Activated CD8-positive, alpha-beta memory T cell treated with anti-CD3 and anti-CD28 coated beads, Interleukin-2, amount 10 ng/mL, durations not matched to agents 7 days and 5 days (primary cell): Measurements from ENCODE around the gene LARP1. TPM values are rescaled to one million over a fixed set of nuclear protein-coding genes. Genes with fewer than 3 reads are reported as not detected.
"Not testable (repeated sequence)": the region's sequence is repeated elsewhere in the genome, so short reads cannot be mapped to it uniquely, and the experiment has no call there.

ENCODE experiments used
- ATAC-seq: fragments of 150-1000 bp; cut with Tn5 transposase; one replicate; pipeline ENCODE4 v1.10.0; 2021; ENCODE audit warnings: moderate library complexity
- CTCF ChIA-PET: fragments of 350-600 bp; sonication (Branson Sonifier 250); formaldehyde crosslinking; loops from one replicate; lab custom pipeline; 2021; ENCODE audit warnings: antibody characterized with exemption; lab: Charles Lee
- DNase-seq: peaks from one replicate; pipeline ENCODE4 v3.0.0-alpha.2; 2020
- H3K27ac Mint-ChIP-seq: one replicate; pipeline ENCODE4 v1.8.0; 2021; ENCODE audit warnings: mild to moderate bottlenecking, mixed read lengths
- H3K27me3 Mint-ChIP-seq: one replicate; pipeline ENCODE4 v1.8.0; 2021; ENCODE audit warnings: mixed read lengths
- H3K36me3 Mint-ChIP-seq: one replicate; pipeline ENCODE4 v1.8.0; 2021; ENCODE audit warnings: mild to moderate bottlenecking, mixed read lengths
- H3K4me1 Mint-ChIP-seq: one replicate; pipeline ENCODE4 v1.8.0; 2021; ENCODE audit warnings: mixed read lengths
- H3K4me3 Mint-ChIP-seq: one replicate; pipeline ENCODE4 v1.8.0; 2021; ENCODE audit warnings: mild to moderate bottlenecking, moderate library complexity, mixed read lengths
- H3K9me3 Mint-ChIP-seq: one replicate; pipeline ENCODE4 v1.8.0; 2022; ENCODE audit warnings: low read depth, mixed read lengths
- total RNA-seq, 2 experiments: library from RNA; stranded (reverse); gene quantifications; one replicate each; pipeline ENCODE4 v1.2.3, GENCODE V29; 2021

The LARP1 gene
- total RNA-seq, 2 experiments from 2014 or later, result 212 to 238 TPM

GRCh38 chr5:154743812-154744211 lies 11.4 kb upstream of the LARP1 start:
- Mint-ChIP-seq H3K4me1 (no peaks in the 10 kb centered on the region), H3K27ac (no peak overlapping the region), H3K9me3 (no peaks in the 10 kb centered on the region), H3K27me3 (no peaks in the 10 kb centered on the region), H3K36me3 (no peaks in the 10 kb centered on the region), H3K4me3 (no peak overlapping the region)
- no peak for ATAC-seq
- DNase-seq, result no peak
- CTCF ChIA-PET, result no interaction called here

DNA sequence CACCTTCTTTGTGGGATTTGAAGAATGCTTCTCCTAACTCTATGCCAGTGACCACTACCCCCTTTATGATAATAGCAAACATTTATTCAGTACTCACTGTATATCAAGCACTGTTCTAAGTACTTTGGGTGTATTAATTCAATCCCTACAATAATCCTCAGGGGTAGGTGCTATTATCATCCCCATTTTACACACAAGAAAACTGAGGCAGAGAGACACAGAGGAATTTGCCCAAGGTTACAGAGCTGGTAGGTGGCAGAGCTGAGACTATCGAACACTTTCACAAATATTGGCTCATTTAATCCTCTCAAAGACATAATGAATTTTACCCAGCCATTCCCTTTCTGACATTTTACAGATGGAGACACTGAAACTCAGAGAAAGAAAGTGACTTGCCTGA lies 9.8 kb upstream of the LARP1 start:
- Mint-ChIP-seq H3K27me3 (no peaks in the 10 kb centered on the region), H3K36me3 (no peaks in the 10 kb centered on the region), H3K4me1 (no peaks in the 10 kb centered on the region), H3K4me3 (no peak overlapping the region), H3K9me3 (no peaks in the 10 kb centered on the region), H3K27ac (no peak overlapping the region)
- no peak for ATAC-seq
- CTCF ChIA-PET, result no interaction called here
- no peak for DNase-seq

DNA sequence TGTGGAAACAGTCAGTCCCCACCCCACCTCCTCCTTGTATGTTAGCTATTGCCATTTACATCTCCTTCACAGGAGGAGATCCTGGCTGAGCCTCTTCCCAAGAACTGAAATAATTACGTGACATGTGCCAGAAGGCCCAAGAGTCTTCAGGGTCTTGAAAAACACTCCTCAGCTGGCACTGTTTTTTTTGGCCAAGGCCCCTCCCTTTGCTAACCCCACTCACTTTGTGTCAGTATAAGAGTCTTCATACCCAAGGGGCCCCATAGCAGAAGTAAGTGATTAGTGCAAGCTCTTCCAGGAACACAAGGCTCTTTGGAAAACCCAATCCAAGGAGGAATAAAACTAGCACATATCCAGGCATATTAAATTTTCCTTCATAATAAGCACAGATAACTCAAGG lies 5.7 kb upstream of the LARP1 start:
- DNase-seq, result no peak
- H3K27ac Mint-ChIP-seq, result no peak overlapping the region
- CTCF ChIA-PET, result no interaction called here

GRCh38 chr5:154750641-154751040 lies 4.5 kb upstream of the LARP1 start:
- DNase-seq, CTCF ChIA-PET, H3K4me3 Mint-ChIP-seq, H3K9me3 Mint-ChIP-seq, H3K27ac Mint-ChIP-seq, H3K36me3 Mint-ChIP-seq, ATAC-seq, H3K27me3 Mint-ChIP-seq: not testable (repeated sequence)
- H3K4me1 Mint-ChIP-seq, result peaks cover 14% of the 10 kb centered on the region

More for the DNA sequence above, 5.7 kb upstream of the LARP1 start:
- Mint-ChIP-seq H3K4me1 (peaks cover 11% of the 10 kb centered on the region), H3K36me3 (no peaks in the 10 kb centered on the region), H3K27me3 (no peaks in the 10 kb centered on the region), H3K9me3 (no peaks in the 10 kb centered on the region), H3K4me3 (no peak overlapping the region)
- ATAC-seq, result no peak

DNA sequence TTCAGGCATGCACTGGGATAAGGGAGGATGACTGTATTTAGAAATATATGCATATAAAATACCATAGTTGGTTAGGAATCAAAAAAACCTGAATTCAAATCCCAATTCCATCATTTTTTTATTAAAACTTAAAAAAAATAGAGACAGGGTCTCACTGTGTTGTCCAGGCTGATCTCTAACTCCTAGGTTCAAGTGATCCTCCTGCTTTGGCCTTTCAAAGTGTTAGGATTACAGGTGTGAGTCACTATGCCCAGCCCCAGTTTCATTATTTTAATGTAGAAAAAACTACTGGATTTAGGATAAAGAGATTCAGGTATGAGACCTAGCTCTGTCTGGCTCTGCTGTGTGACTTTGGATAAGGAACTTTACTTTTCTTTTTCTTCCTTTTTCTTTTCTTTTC lies 3.3 kb upstream of the LARP1 start:
- Mint-ChIP-seq H3K27ac (no peak overlapping the region), H3K4me3 (no peak overlapping the region), H3K4me1 (peaks cover 14% of the 10 kb centered on the region), H3K36me3 (peaks cover 3% of the 10 kb centered on the region), H3K9me3 (no peaks in the 10 kb centered on the region), H3K27me3 (no peaks in the 10 kb centered on the region)
- DNase-seq (no peak), ATAC-seq (no peak)
- CTCF ChIA-PET, result no interaction called here

- peak overlapping the region; percentile 95 for H3K27ac Mint-ChIP-seq
- peak overlapping the region; percentile 80 for H3K4me3 Mint-ChIP-seq
- DNase-seq, result no peak
- no peaks in the 10 kb centered on the region for H3K9me3 Mint-ChIP-seq
- peaks cover 28% of the 10 kb centered on the region for H3K4me1 Mint-ChIP-seq
- peaks cover 6% of the 10 kb centered on the region for H3K36me3 Mint-ChIP-seq
- no peak for ATAC-seq
- CTCF ChIA-PET, result interaction anchor here (0.7 to 0.8 kb wide), 2 partner anchors 101 to 103 kb away, joined by 3 read pairs; no protein-coding TSS in a partner anchor
- H3K27me3 Mint-ChIP-seq, result no peaks in the 10 kb centered on the region
These were observed 1.4 kb upstream of the LARP1 start for GRCh38 chr5:154753792-154754191.

DNA sequence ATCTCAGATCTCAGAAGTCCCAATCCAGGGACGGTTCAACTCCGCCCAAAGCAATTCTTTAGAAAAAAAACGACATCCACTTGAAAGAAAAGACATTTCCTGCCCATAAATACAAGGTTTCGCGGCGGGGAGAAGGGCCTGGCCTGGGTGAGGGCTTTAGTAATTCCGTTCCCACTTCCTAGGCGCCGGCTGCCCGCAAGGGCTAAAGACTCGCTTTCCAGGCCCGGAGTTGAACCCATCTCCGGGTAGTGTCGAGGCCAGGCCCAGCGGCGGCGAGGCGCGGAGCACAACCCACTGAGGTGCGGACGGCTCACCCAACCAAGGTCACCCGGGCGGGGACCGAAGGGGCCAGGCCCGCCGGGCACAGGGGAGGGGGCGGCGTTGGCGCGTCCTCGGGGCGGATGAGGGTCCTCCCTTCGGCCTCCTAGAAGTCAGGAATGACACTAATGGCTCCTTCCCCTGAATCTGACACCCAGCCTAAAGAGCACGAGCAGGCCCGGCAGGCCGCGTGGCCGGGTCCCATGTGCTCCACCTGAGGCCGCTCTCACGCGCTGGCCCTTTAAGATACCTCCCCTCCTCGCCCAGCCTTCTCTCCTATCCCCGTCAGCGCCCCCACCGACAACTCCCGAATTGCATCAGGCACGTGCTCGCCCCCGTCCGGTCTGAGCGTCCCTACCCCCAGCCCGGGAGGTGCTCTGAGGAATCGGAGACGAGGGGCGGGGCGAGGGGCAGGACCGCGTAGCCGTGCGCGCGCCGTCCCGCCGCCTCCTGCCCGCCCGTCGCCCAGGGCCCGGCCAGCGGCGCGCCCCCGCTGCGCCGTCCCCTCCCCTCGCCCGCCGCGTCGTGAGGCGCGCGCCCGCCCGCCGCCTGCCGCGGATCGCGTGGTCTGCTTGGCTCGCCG lies 467 bp upstream of the LARP1 start:
- CTCF ChIA-PET, result no interaction called here

GRCh38 chr5:154756009-154756867 lies 1.1 kb downstream of the LARP1 start:
- no peaks in the 10 kb centered on the region for H3K9me3 Mint-ChIP-seq
- H3K27ac Mint-ChIP-seq, result peak overlapping the region; percentile 89
- ATAC-seq, result peak; percentile 3
- H3K4me1 Mint-ChIP-seq, result peaks cover 53% of the 10 kb centered on the region
- H3K36me3 Mint-ChIP-seq, result peaks cover 6% of the 10 kb centered on the region
- CTCF ChIA-PET, result no interaction called here
- peak; percentile 63 for DNase-seq
- no peaks in the 10 kb centered on the region for H3K27me3 Mint-ChIP-seq
- peak overlapping the region; percentile 85 for H3K4me3 Mint-ChIP-seq

More for the DNA sequence above, 467 bp upstream of the LARP1 start:
- Mint-ChIP-seq H3K27ac (peak overlapping the region; percentile 95), H3K9me3 (no peaks in the 10 kb centered on the region), H3K4me1 (peaks cover 37% of the 10 kb centered on the region), H3K36me3 (peaks cover 6% of the 10 kb centered on the region), H3K27me3 (no peaks in the 10 kb centered on the region), H3K4me3 (peak overlapping the region; percentile 80)
- peak; percentile 92 for ATAC-seq
- peak; percentile 99 for DNase-seq

- Mint-ChIP-seq H3K27me3 (no peaks in the 10 kb centered on the region), H3K27ac (peak overlapping the region; percentile 90), H3K36me3 (peaks cover 10% of the 10 kb centered on the region), H3K4me3 (peak overlapping the region; percentile 85), H3K9me3 (no peaks in the 10 kb centered on the region), H3K4me1 (peaks cover 60% of the 10 kb centered on the region)
- DNase-seq (peak; percentile 68), ATAC-seq (no peak)
- CTCF ChIA-PET, result interaction anchor here (1.3 kb wide), 1 partner anchor 34 kb away, joined by 3 read pairs; no protein-coding TSS in a partner anchor
These were observed 2.0 kb downstream of the LARP1 start for GRCh38 chr5:154756868-154757813.

DNA sequence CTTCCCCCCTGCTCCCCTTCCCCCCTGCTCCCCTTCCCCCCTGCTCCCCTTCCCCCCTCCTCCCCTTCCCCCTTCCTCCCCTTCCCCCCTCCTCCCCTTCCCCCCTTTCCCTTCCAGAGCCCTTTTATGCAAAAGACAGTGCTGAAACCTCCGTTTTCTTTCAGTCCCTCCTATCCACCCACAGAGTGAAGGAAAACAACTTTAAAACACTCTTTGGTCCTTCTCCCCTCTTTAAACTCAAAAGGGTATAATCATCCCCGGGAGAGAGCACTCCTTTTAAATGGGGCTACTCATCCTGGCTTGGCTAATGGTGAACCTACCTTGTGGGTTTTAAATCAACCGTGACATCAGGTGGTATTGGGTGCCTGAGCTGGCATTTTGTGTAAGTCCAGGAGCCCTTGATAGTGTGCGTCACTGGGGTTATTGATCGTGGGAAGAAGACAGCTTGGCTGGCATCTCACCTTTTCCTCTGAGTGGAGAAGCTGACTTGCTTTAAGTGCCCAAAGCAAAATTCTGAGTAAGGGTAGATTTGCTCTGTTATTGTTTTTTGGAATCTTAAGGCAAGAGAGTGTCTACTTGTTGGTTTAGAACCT lies 2.7 kb downstream of the LARP1 start:
- CTCF ChIA-PET, result interaction anchor here (1.0 to 1.3 kb wide), 2 partner anchors 10 to 33 kb away, joined by 3 to 4 read pairs; no protein-coding TSS in a partner anchor
- Mint-ChIP-seq H3K4me1 (peaks cover 65% of the 10 kb centered on the region), H3K36me3 (peaks cover 10% of the 10 kb centered on the region), H3K27me3 (no peaks in the 10 kb centered on the region), H3K27ac (peak overlapping the region; percentile 68), H3K9me3 (no peaks in the 10 kb centered on the region), H3K4me3 (peak overlapping the region; percentile 85)
- DNase-seq, result peak; percentile 50
- ATAC-seq, result no peak

- Mint-ChIP-seq H3K27ac (peak overlapping the region; percentile 68), H3K27me3 (no peaks in the 10 kb centered on the region), H3K4me3 (peak overlapping the region; percentile 85), H3K36me3 (peaks cover 10% of the 10 kb centered on the region), H3K4me1 (peaks cover 65% of the 10 kb centered on the region), H3K9me3 (no peaks in the 10 kb centered on the region)
- CTCF ChIA-PET, result interaction anchor here (1.0 kb wide), 1 partner anchor 10 kb away, joined by 4 read pairs; no protein-coding TSS in a partner anchor
- DNase-seq (no peak), ATAC-seq (no peak)
These were observed 3.3 kb downstream of the LARP1 start for GRCh38 chr5:154758493-154758892.

GRCh38 chr5:154758977-154759376 lies 3.8 kb downstream of the LARP1 start:
- Mint-ChIP-seq H3K4me1 (peaks cover 61% of the 10 kb centered on the region), H3K27me3 (no peaks in the 10 kb centered on the region), H3K36me3 (peaks cover 10% of the 10 kb centered on the region), H3K4me3 (peak overlapping the region; percentile 85), H3K9me3 (no peaks in the 10 kb centered on the region), H3K27ac (peak overlapping the region; percentile 68)
- ATAC-seq (no peak), DNase-seq (no peak)
- CTCF ChIA-PET, result interaction anchor here (1.0 kb wide), 1 partner anchor 9 kb away, joined by 4 read pairs; no protein-coding TSS in a partner anchor
